HEK293T (cell line): ENCODE measurements around the gene MT1E.

ENCODE experiments used
- ARNT ChIP-seq: fragments of 450-650 bp; IDR thresholded peaks from 2 replicates; pipeline ENCODE4 v1.6.1; 2017; ENCODE audit warnings: mild to moderate bottlenecking
- BHLHE40 ChIP-seq: fragments of 450-650 bp; IDR thresholded peaks from 2 replicates; pipeline ENCODE4 v1.6.1; 2016; ENCODE audit warnings: mild to moderate bottlenecking, moderate library complexity, borderline replicate concordance
- ELF4 ChIP-seq: fragments of 450-650 bp; IDR thresholded peaks from 2 replicates; pipeline ENCODE4 v1.6.1; 2017; ENCODE audit warnings: antibody characterized with exemption
- FOXA1 ChIP-seq: fragments of 450-650 bp; IDR thresholded peaks from 2 replicates; pipeline ENCODE4 v1.6.1; 2016; ENCODE audit warnings: mild to moderate bottlenecking
- FOXK2 ChIP-seq: fragments of 450-650 bp; IDR thresholded peaks from 2 replicates; pipeline ENCODE4 v1.6.1; 2016; ENCODE audit warnings: mild to moderate bottlenecking
- HDGF ChIP-seq: fragments of 450-650 bp; IDR thresholded peaks from 2 replicates; pipeline ENCODE4 v1.6.1; 2017; ENCODE audit warnings: antibody characterized with exemption, borderline replicate concordance
- PKNOX1 ChIP-seq: fragments of 450-650 bp; IDR thresholded peaks from 2 replicates; pipeline ENCODE4 v1.6.1; 2016
- SP1 ChIP-seq: fragments of 450-650 bp; IDR thresholded peaks from 2 replicates; pipeline ENCODE4 v1.6.1; 2017
- TARDBP ChIP-seq: fragments of 450-650 bp; IDR thresholded peaks from 2 replicates; pipeline ENCODE4 v1.6.1; 2016
- ZNF384 ChIP-seq: fragments of 450-650 bp; IDR thresholded peaks from 2 replicates; pipeline ENCODE4 v1.6.1; 2016

DNA sequence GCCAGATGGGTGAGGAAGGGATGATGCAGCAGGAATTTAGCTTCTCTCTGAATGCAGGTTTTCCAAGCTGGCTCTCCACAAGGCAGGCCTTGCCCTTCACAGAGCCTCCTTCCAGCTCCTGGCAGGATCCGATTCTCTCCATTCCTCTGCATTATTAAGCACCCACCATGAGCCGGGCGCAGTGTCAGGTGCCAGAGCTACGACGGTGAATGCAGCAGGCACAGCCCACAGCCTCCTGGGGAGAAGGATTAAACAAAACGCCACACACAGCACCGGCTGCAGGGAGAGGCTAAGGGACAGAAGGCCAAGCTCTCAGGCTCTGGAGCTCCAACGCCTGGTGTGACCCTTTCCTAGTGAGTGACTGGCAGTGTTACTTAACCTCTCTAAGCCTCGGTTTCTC, 24.3 kb upstream of the MT1E start:
- TF ChIP-seq ARNT = no peak
- TF ChIP-seq BHLHE40 = no peak
- TF ChIP-seq PKNOX1 = no peak
- no peak for TF ChIP-seq ZNF384
- TF ChIP-seq TARDBP = no peak
- no peak for TF ChIP-seq HDGF
- TF ChIP-seq FOXA1 = no peak
- TF ChIP-seq SP1 = no peak
- TF ChIP-seq FOXK2 = no peak
- no peak for TF ChIP-seq ELF4
